HepG2 (cell line): Measurements from ENCODE around the gene CSNK1E. TPM values are rescaled to one million over a fixed set of nuclear protein-coding genes. Genes with fewer than 3 reads are reported as not detected.

ENCODE experiments used
- ATAC-seq: fragments of 200-7000 bp; cut with Tn5 transposase; 3 replicates; pipeline ENCODE4 v1.9.1; 2020; ENCODE audit warnings: mild to moderate bottlenecking, moderate library complexity
- BruUV-seq: library from RNA; stranded (reverse); fragments of 400-500 nt; replicated peaks from 2 replicates; lab custom pipeline; 2021; lab: Mats Ljungman, UMichigan
- CTCF ChIA-PET: fragments of 300-600 bp; formaldehyde crosslinking; extraction: SDS; loops from one replicate; lab custom pipeline; 2021; ENCODE audit warnings: low total read pairs, inconsistent platforms, low intra/inter-chr PET ratio; lab: Yijun Ruan, JAX
- POLR2A ChIA-PET: fragments of 350-600 bp; sonication (Branson Sonifier 250); formaldehyde crosslinking; loops from one replicate; lab custom pipeline; 2020; ENCODE audit warnings: antibody characterized with exemption, inconsistent platforms; lab: Yijun Ruan, JAX
- DNase-seq: peaks from one replicate; pipeline ENCODE4 v3.0.0-alpha.2; 2015; ENCODE audit warnings: low spot score
- FAIRE-seq: peaks from 3 replicates; lab custom pipeline; 2011; peaks lifted over from hg19 to GRCh38; lab: Jason Lieb, UNC
- H2AFZ ChIP-seq: one replicate; pipeline ENCODE4 v1.6.1; 2011; ENCODE audit warnings: low read length, inconsistent platforms
- H3K27ac ChIP-seq: fragments of 300-600 bp; 3 replicates; pipeline ENCODE4 v1.8.0; 2011; ENCODE audit warnings: mixed run types, mild to moderate bottlenecking, mixed read lengths, low read length, inconsistent platforms; ENCODE audit not compliant: insufficient read depth; ENCODE audit errors: extremely low read length
- H3K27me3 ChIP-seq, 2 experiments: fragments of 200-600 bp in 1 of 2; 2 replicates in 1 of 2; 3 replicates in 1 of 2; pipeline versions ENCODE4 v1.6.0 to v1.8.0; 2011; ENCODE audit warnings: low read length in 2 of 2, mild to moderate bottlenecking in 2 of 2, moderate library complexity in 2 of 2, inconsistent platforms in 1 of 2; ENCODE audit not compliant: insufficient read depth in 2 of 2, control insufficient read depth in 1 of 2
- H3K36me3 ChIP-seq, 2 experiments: fragments of 200-600 bp in 1 of 2; replicated peaks in 1 of 2; 2 replicates in 1 of 2; 3 replicates in 1 of 2; pipeline versions ENCODE4 v1.5.1 to v1.8.0; 2011; ENCODE audit warnings: low read length in 2 of 2, inconsistent platforms in 1 of 2; ENCODE audit not compliant: insufficient read depth in 2 of 2, control insufficient read depth in 1 of 2
- H3K4me1 ChIP-seq: 2 replicates; pipeline ENCODE4 v1.5.1; 2012; ENCODE audit warnings: low read length, inconsistent platforms; ENCODE audit not compliant: insufficient read depth
- H3K4me2 ChIP-seq: 2 replicates; pipeline ENCODE4 v1.6.0; 2011; ENCODE audit warnings: low read depth, low read length, inconsistent platforms
- H3K4me3 ChIP-seq, 3 experiments: fragments of 200-600 bp in 1 of 3; sonication (generic), shearing (Covaris generic) in 1 of 3; replicated peaks in 1 of 3; 2 replicates each; pipeline ENCODE4 v1.5.1; 2011 to 2016; ENCODE audit warnings: low read length in 3 of 3, inconsistent platforms in 2 of 3, low read depth in 2 of 3, mild to moderate bottlenecking in 2 of 3, control low read depth in 1 of 3, mixed read lengths in 1 of 3; ENCODE audit not compliant: insufficient read depth in 1 of 3
- H3K79me2 ChIP-seq: one replicate; pipeline ENCODE4 v1.6.1; 2011; ENCODE audit warnings: low read length, inconsistent platforms; ENCODE audit not compliant: insufficient read depth
- H3K9ac ChIP-seq: 2 replicates; pipeline ENCODE4 v1.6.0; 2011; ENCODE audit warnings: mild to moderate bottlenecking, low read depth, low read length, inconsistent platforms; ENCODE audit not compliant: insufficient read depth
- H3K9me3 ChIP-seq: 2 replicates; pipeline ENCODE4 v1.5.1; 2012; ENCODE audit warnings: mild to moderate bottlenecking, low read length
- H4K20me1 ChIP-seq: 2 replicates; pipeline ENCODE4 v1.6.0; 2011; ENCODE audit warnings: inconsistent platforms, mild to moderate bottlenecking, low read length, moderate library complexity; ENCODE audit not compliant: insufficient read depth
- ERF ChIP-seq: IDR thresholded peaks from 2 replicates; pipeline ENCODE4 v1.6.1; 2018; ENCODE audit warnings: missing biosample characterization, missing genetic modification reagents
- FOXP1 ChIP-seq, 2 experiments: fragments of 450-650 bp in 1 of 2; IDR thresholded peaks; 2 replicates each; pipeline ENCODE4 v1.6.1; 2017 to 2018; ENCODE audit warnings: antibody characterized with exemption in 1 of 2
- HINFP ChIP-seq: sonication (generic); formaldehyde crosslinking; IDR thresholded peaks from 2 replicates; pipeline ENCODE4 v1.4.0; 2020; ENCODE audit warnings: low read depth, mild to moderate bottlenecking, missing genetic modification reagents
- KAT7 ChIP-seq: IDR thresholded peaks from 2 replicates; pipeline ENCODE4 v1.6.1; 2018; ENCODE audit warnings: borderline replicate concordance, missing compliant biosample characterization
- MED1 ChIP-seq: sonication (generic); formaldehyde crosslinking; IDR thresholded peaks from 2 replicates; pipeline ENCODE4 v1.4.0; 2020; ENCODE audit warnings: missing genetic modification reagents
- MLX ChIP-seq: IDR thresholded peaks from 2 replicates; pipeline ENCODE4 v1.6.1; 2016
- NR2F2 ChIP-seq: IDR thresholded peaks from 2 replicates; pipeline ENCODE4 v1.6.1; 2012; ENCODE audit warnings: low read depth, inconsistent platforms, borderline replicate concordance
- SUZ12 ChIP-seq: fragments of 150-350 bp; IDR thresholded peaks from 2 replicates; pipeline ENCODE4 v1.6.1; 2014; ENCODE audit warnings: low read depth, low read length
- TCF7L2 ChIP-seq: IDR thresholded peaks from 2 replicates; pipeline ENCODE4 v1.6.1; 2011; ENCODE audit warnings: mild to moderate bottlenecking, low read depth, low read length, moderate library complexity
- U2AF2 ChIP-seq: fragments of 200-400 bp; formaldehyde crosslinking; IDR thresholded peaks from 2 replicates; pipeline ENCODE4 v1.6.1; 2017; ENCODE audit warnings: low read depth, mild to moderate bottlenecking, low read length
- ZBTB49 ChIP-seq: sonication (generic); formaldehyde crosslinking; IDR thresholded peaks from 2 replicates; pipeline ENCODE4 v1.4.0; 2020; ENCODE audit warnings: missing genetic modification reagents, borderline replicate concordance
- ZNF274 ChIP-seq: sonication (generic); formaldehyde crosslinking; IDR thresholded peaks from 2 replicates; pipeline ENCODE4 v1.5.1; 2020; ENCODE audit warnings: mild to moderate bottlenecking, missing genetic modification reagents
- ZNF350 ChIP-seq: sonication (generic); formaldehyde crosslinking; IDR thresholded peaks from 2 replicates; pipeline ENCODE4 v1.4.0; 2020; ENCODE audit warnings: mild to moderate bottlenecking, low read depth, missing genetic modification reagents, borderline replicate concordance
- ZNF747 ChIP-seq: sonication (generic); formaldehyde crosslinking; IDR thresholded peaks from 2 replicates; pipeline ENCODE4 v1.8.1; 2023; ENCODE audit warnings: missing genetic modification reagents, mild to moderate bottlenecking, borderline replicate concordance
- ZNF878 ChIP-seq: sonication (generic); formaldehyde crosslinking; IDR thresholded peaks from 2 replicates; pipeline ENCODE4 v1.8.1; 2023; ENCODE audit warnings: mild to moderate bottlenecking, missing genetic modification reagents, moderate library complexity
- WGBS: methylation state at CpG from one replicate; pipeline ENCODE4 v1.1.6; 2017; ENCODE audit warnings: low lambda C conversion rate; 5-methylcytosine and 5-hydroxymethylcytosine counted together
- in situ Hi-C: cut with HindIII; loops from 2 replicates; pipeline ENCODE4 v1.10.0; 2017; ENCODE audit warnings: low pct_unique_long_range_greater_than_20kb; ENCODE audit not compliant: extremely low pct_ligation_motif_present
- intact Hi-C: fragments of 100-400 bp; cut with micrococcal nuclease; formaldehyde crosslinking; loops from one replicate; pipeline ENCODE4 v1.10.0; 2022; ENCODE audit not compliant: unreplicated experiment
- polyA plus RNA-seq, 8 experiments: library from polyadenylated mRNA; depleted of rRNA in 3 of 8; stranded (reverse) in 7 of 8; unstranded in 1 of 8; fragments of >200 nt; fragmentation: Illumina TruSeq in 4 of 8; extraction: Trizol in 4 of 8; gene quantifications; 2 replicates each; pipeline versions ENCODE4 v1.2.1 to v1.2.3, GENCODE V29; 2011 to 2016; ENCODE audit warnings: low read depth in 4 of 8, missing spikeins in 1 of 8, mixed read lengths in 1 of 8; ENCODE audit not compliant: insufficient read depth in 1 of 8
- total RNA-seq, 5 experiments: library from RNA; depleted of rRNA; stranded (reverse); fragments of >200 nt; fragmentation: Illumina TruSeq; extraction: Trizol; gene quantifications; 2 replicates each; pipeline ENCODE4 v1.2.3, GENCODE V29; 2016; ENCODE audit warnings: low read depth in 1 of 5
- TF ChIP-seq, protein P1 (sequence below): sonication (generic); formaldehyde crosslinking; IDR thresholded peaks from 2 replicates; pipeline ENCODE4 v1.5.0; 2020; ENCODE audit warnings: mild to moderate bottlenecking, missing genetic modification reagents, borderline replicate concordance

The CSNK1E gene
- total and polyA plus RNA-seq, 2 of the 13 experiments (the other 11 are each of a cell fraction or from before 2014, with no cell fraction given) = 34.7 to 129 TPM

DNA sequence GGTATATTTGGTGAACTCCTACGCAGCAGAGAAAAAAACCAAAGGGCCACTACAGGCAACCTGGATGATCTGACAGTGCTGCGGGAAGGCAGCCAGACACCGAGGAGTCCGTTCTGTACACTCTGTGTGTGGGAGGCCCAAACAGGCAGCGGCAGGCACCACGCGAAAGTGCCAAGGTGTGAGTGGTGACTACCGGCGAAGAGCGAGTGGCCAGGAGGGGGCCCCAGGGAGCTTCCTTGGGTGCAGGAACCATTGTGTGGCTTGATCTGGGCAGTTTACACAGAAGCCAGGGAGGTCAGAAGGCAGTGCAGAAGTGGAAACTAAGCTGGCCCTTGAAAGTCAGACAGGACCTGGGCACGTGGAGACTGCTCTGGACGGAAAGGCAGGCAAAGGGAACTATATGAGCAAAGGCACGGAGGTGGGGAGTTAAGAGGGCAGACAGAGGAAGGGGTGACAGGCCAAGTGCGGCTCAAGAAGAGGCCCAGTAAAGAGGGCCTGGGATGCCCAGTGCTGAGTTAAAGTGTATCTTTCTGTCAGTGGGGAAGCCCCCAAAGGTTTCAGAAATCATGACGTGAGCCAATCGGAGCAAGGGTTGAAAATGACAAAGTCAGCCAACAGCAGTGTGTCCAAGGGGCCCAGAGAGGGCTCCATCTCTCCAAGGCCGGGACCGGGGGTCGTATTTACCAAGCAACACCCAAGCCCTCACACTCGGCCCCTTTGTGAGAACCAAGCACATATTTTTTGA lies 55.0 kb downstream of the CSNK1E start:
- Histone ChIP-seq H3K79me2 (peaks cover 22% of the 10 kb centered on the region), H3K9ac (peak overlapping the region; percentile 46; the same call in 1 of the 2 replicates), H4K20me1 (peaks cover 4% of the 10 kb centered on the region; the same call in 1 of the 2 replicates), H3K9me3 (no peaks in the 10 kb centered on the region), H3K4me3 (peak overlapping the region; percentile 15 to 53 (median 25); a peak in 3 of 6 replicates), H2AFZ (no peak overlapping the region), H3K4me1 (peaks cover 63% of the 10 kb centered on the region), H3K4me2 (peak overlapping the region; percentile 81), H3K36me3 (peaks cover 0 to 2% of the 10 kb centered on the region in 2 experiments; a peak in 1 of 5 replicates), H3K27ac (peak overlapping the region; percentile 73), H3K27me3 (no peaks in the 10 kb centered on the region)
- DNase-seq (peak; percentile 54), ATAC-seq (peak; percentile 87), FAIRE-seq (peak; percentile 88)
- no TSS peak for BruUV-seq
- ChIA-PET CTCF (interaction anchor here (0.9 to 2.1 kb wide), 2 partner anchors 91 to 210 kb away, joined by 3 to 18 read pairs; no protein-coding TSS in a partner anchor), POLR2A (interaction anchor here (1.6 kb wide), 1 partner anchor 66 kb away, joined by 3 read pairs; no protein-coding TSS in a partner anchor)
- intact Hi-C loops = loop anchor here (2.0 to 10.0 kb wide), 3 partner anchors 89 to 207 kb away; partner anchors contain the start of genes BAIAP2L2 and PICK1
- WGBS = 9% methylated on average over 18 of the region's 20 CpGs
- in situ Hi-C loops = loop anchor here (5.0 kb wide), 1 partner anchor 90 kb away; no protein-coding TSS in a partner anchor
- TF ChIP-seq ERF (CRISPR knock-in tag) (peak; percentile 44; the same call in 1 of the 2 replicates), FOXP1 (IDR thresholded peaks at IDR 0.05) (no peak), FOXP1 (CRISPR knock-in tag; IDR thresholded peaks at IDR 0.05) (0 out of 2 replicates have a peak, but pooled peaks have one; percentile 5), ZNF878 (CRISPR knock-in tag) (peak; percentile 67; the same call in 1 of the 2 replicates), MED1 (CRISPR knock-in tag) (peak; percentile 47), ZNF274 (0 out of 2 replicates have a peak, but pooled peaks have one; percentile 20), ZNF747 (no peak), NR2F2 (no peak), SUZ12 (no peak), MLX (0 out of 2 replicates have a peak, but pooled peaks have one; percentile 20), U2AF2 (no peak), TCF7L2 (no peak), HINFP (CRISPR knock-in tag) (0 out of 2 replicates have a peak, but pooled peaks have one; percentile 47), ZBTB49 (CRISPR knock-in tag) (no peak), ZNF350 (CRISPR knock-in tag) (peak; percentile 18; the same call in 1 of the 2 replicates), KAT7 (CRISPR knock-in tag) (peak; percentile 19; the same call in 1 of the 2 replicates)
- TF ChIP-seq, protein P1, sequence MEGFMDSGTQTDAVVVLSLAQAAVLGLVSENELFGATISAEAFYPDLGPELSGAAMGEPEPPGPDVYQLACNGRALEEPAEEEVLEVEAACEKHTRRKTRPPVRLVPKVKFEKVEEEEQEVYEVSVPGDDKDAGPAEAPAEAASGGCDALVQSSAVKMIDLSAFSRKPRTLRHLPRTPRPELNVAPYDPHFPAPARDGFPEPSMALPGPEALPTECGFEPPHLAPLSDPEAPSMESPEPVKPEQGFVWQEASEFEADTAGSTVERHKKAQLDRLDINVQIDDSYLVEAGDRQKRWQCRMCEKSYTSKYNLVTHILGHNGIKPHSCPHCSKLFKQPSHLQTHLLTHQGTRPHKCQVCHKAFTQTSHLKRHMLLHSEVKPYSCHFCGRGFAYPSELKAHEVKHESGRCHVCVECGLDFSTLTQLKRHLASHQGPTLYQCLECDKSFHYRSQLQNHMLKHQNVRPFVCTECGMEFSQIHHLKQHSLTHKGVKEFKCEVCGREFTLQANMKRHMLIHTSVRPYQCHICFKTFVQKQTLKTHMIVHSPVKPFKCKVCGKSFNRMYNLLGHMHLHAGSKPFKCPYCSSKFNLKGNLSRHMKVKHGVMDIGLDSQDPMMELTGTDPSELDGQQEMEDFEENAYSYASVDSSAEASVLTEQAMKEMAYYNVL = peak; percentile 34; the same call in 1 of the 2 replicates
